ENCODE measurements around the gene TGFBR2.

Gene TGFBR2

GRCh38 chr3:30720586-30721313 lies 114.3 kb downstream of the TGFBR2 start:
- no peak for DNase-seq (ENCODE audit: low read depth)

GRCh38 chr3:30721314-30721634 lies 114.9 kb downstream of the TGFBR2 start:
- no peak for DNase-seq (ENCODE audit: low read depth)

GRCh38 chr3:30723211-30723610 lies 116.8 kb downstream of the TGFBR2 start:
- no peak for DNase-seq (ENCODE audit: low read depth)

GRCh38 chr3:30724863-30725262 lies 118.5 kb downstream of the TGFBR2 start:
- DNase-seq (ENCODE audit: low read depth), result no peak

GRCh38 chr3:30728143-30728542 lies 121.7 kb downstream of the TGFBR2 start:
- DNase-seq (ENCODE audit: low read depth), result no peak

GRCh38 chr3:30729512-30729911 lies 123.1 kb downstream of the TGFBR2 start:
- no peak for DNase-seq (ENCODE audit: low read depth)

- no peak for DNase-seq (ENCODE audit: low read depth)
These were observed 123.5 kb downstream of the TGFBR2 start for GRCh38 chr3:30729936-30730335.

- DNase-seq (ENCODE audit: low read depth), result no peak
These were observed 124.6 kb downstream of the TGFBR2 start for GRCh38 chr3:30730967-30731366.

- no peak for DNase-seq (ENCODE audit: low read depth)
These were observed 126.8 kb downstream of the TGFBR2 start for GRCh38 chr3:30733209-30733608.

GRCh38 chr3:30733696-30734095 lies 127.3 kb downstream of the TGFBR2 start:
- DNase-seq (ENCODE audit: low read depth), result no peak

GRCh38 chr3:30737743-30738499 lies 131.5 kb downstream of the TGFBR2 start:
- DNase-seq (ENCODE audit: low read depth), result no peak

GRCh38 chr3:30738605-30739004 lies 132.2 kb downstream of the TGFBR2 start:
- DNase-seq (ENCODE audit: low read depth), result no peak

- DNase-seq (ENCODE audit: low read depth), result no peak
These were observed 135.5 kb downstream of the TGFBR2 start for GRCh38 chr3:30741889-30742288.

GRCh38 chr3:30742796-30743619 lies 136.6 kb downstream of the TGFBR2 start:
- DNase-seq (ENCODE audit: low read depth), result no peak

Data from activated T-cell treated with anti-CD3 and anti-CD28 coated beads for 48 hours (primary cell).